Heart left ventricle (tissue), 16 donors: ENCODE results near the gene KIF18A. TPM values are rescaled to one million over a fixed set of nuclear protein-coding genes. Genes with fewer than 3 reads are reported as not detected.

ENCODE experiments used
- ATAC-seq, 4 donors: fragments of 200-7000 bp; cut with Tn5 transposase; one replicate each; pipeline ENCODE4 v1.9.1; 2020 to 2022; ENCODE audit warnings: moderate library complexity in 4 of 4, mild to moderate bottlenecking in 3 of 4, moderate number of reproducible peaks in 1 of 4
- DNase-seq, 5 donors: peaks; one replicate each; pipeline ENCODE4 v3.0.0-alpha.2; 2020
- H3K27ac ChIP-seq, 12 donors: fragments of 200-600 bp; sonication (generic) in 4 of 12; one replicate each; pipeline versions ENCODE4 v1.5.0 to v1.8.0; 2016 to 2022; ENCODE audit warnings: mild to moderate bottlenecking in 2 of 12
- H3K27me3 ChIP-seq, 9 donors: fragments of 200-600 bp; sonication (generic) in 2 of 9; one replicate each; pipeline versions ENCODE4 v1.5.1 to v1.8.0; 2016 to 2022; ENCODE audit warnings: mild to moderate bottlenecking in 3 of 9
- H3K36me3 ChIP-seq, 9 donors: fragments of 200-600 bp; sonication (generic) in 2 of 9; one replicate each; pipeline versions ENCODE4 v1.5.0 to v1.8.0; 2018 to 2022; ENCODE audit warnings: mild to moderate bottlenecking in 2 of 9
- H3K4me1 ChIP-seq, 12 donors: fragments of 200-600 bp; sonication (generic) in 4 of 12; one replicate each; pipeline versions ENCODE4 v1.5.0 to v1.8.0; 2016 to 2022; ENCODE audit warnings: mild to moderate bottlenecking in 3 of 12
- H3K4me3 ChIP-seq, 12 donors: fragments of 200-600 bp; sonication (generic) in 4 of 12; one replicate each; pipeline versions ENCODE4 v1.5.0 to v1.8.0; 2017 to 2022; ENCODE audit warnings: mild to moderate bottlenecking in 9 of 12, moderate library complexity in 4 of 12
- H3K9me3 ChIP-seq, 12 donors: fragments of 200-600 bp; sonication (generic) in 4 of 12; one replicate each; pipeline versions ENCODE4 v1.5.0 to v1.8.0; 2016 to 2022; ENCODE audit warnings: mild to moderate bottlenecking in 1 of 12
- POLR2A ChIP-seq, 2 donors: fragments of 450-650 bp; IDR thresholded peaks; one replicate each; pipeline ENCODE4 v1.6.1; 2017; ENCODE audit warnings: antibody characterized with exemption in 2 of 2, mild to moderate bottlenecking in 2 of 2, moderate library complexity in 2 of 2
- WGBS, 4 donors: extraction: QIAGEN DNeasy Blood & Tissue Kit in 2 of 4; methylation state at CpG; one replicate each; pipeline versions ENCODE4 v1.1.5 to v1.1.7; 2013 to 2018; 5-methylcytosine and 5-hydroxymethylcytosine counted together
- intact Hi-C, 10 donors: fragments of 100-400 bp; cut with DNase I; formaldehyde crosslinking; loops; one replicate each; pipeline versions ENCODE4 v1.11.1 to v1.14.2; 2022
- polyA plus RNA-seq, 2 donors: library from polyadenylated mRNA; stranded (reverse); fragments of 200-250 nt; gene quantifications; one replicate each; pipeline ENCODE4 v1.2.3, GENCODE V29; 2013
- total RNA-seq, 9 donors: library from RNA; depleted of rRNA in 2 of 9; stranded (reverse); fragments of >200 nt in 2 of 9; fragmentation: NEBNext Ultra II Directional in 3 of 9; extraction: Animal tissue kit (Norgen Biotek cat#: 25700) in 3 of 9; gene quantifications; one replicate each; pipeline versions ENCODE4 v1.1.0 to v1.2.4, GENCODE V29; 2016 to 2023
- TF ChIP-seq, protein P1 (sequence below), 12 donors: fragments of 200-600 bp; sonication (generic) in 4 of 12; IDR thresholded peaks; one replicate each; pipeline versions ENCODE4 v1.5.0 to v1.8.0; 2018 to 2022; ENCODE audit warnings: antibody characterized with exemption in 12 of 12, mild to moderate bottlenecking in 5 of 12
- donor health status: ischemic (EF 13 %, LVEDD 7.1; RV severe dilation, severe dysfunction).
- donor health status: healthy with polysubstance abuse.
- donor health status: DM: no; HTN: yes; CAD: no.
- donor health status: DM: no; HTN: no; CAD: no.
- donor health status: ischemic (EF 25% LVEDD 6.9; RV normal size, moderate dysfunction).
- donor health status: ischemic (EF 25% LVEDD 5.7; RV mildly dilated, moderate dysfunction).
- donor health status: healthy.
- donor health status: DM: yes; HTN: yes; CAD: no.
- donor health status: ischemic (EF 35%, LVEDD 5.7; RV mildly dilated, moderate dysfunction).
- donor health status: nonischemic (EF 11% LVEDD 7.7; RV severe dilation, severe dysfunction).
- donor health status: DM: yes; HTN: yes; CAD: no.
- donor health status: PGD.
- donor health status: ischemic (EF 29% LVEDD 5.4; RV normal size, mild dysfunction).
- donor health status: nonischemic (EF 23%, LVEDD 6.1; RV moderate dilation, normal function).

KIF18A gene
- total and polyA plus RNA-seq, 11 donors = 0.10 to 1.7 (median 0.27) TPM; not detected in 4

DNA sequence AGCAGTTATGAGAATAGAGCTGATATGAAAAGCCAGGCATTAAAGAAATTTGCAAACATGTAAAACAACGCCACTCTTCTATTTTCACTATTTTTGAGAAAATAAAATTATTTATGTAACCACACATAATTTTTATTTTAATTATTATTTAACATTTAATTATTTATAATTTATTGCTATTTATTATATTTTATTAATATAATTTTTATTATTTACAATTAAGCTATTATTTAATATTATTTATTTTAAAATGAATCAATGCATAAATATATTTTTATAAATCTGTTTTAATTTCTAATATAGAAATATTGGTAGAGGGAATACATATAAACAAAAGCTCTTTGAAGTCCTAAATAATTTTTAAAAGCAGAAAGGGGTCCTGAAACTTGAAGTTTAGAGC lies 36.7 kb downstream of the KIF18A start:
- Histone ChIP-seq H3K4me3 (no peak overlapping the region), H3K27ac (no peak overlapping the region), H3K4me1 (peaks cover 0 to 4% (median 0%) of the 10 kb centered on the region in 12 donors), H3K27me3 (no peaks in the 10 kb centered on the region), H3K9me3 (no peaks in the 10 kb centered on the region), H3K36me3 (no peaks in the 10 kb centered on the region)
- no peak for TF ChIP-seq POLR2A (IDR thresholded peaks at IDR 0.05)
- TF ChIP-seq, protein P1, sequence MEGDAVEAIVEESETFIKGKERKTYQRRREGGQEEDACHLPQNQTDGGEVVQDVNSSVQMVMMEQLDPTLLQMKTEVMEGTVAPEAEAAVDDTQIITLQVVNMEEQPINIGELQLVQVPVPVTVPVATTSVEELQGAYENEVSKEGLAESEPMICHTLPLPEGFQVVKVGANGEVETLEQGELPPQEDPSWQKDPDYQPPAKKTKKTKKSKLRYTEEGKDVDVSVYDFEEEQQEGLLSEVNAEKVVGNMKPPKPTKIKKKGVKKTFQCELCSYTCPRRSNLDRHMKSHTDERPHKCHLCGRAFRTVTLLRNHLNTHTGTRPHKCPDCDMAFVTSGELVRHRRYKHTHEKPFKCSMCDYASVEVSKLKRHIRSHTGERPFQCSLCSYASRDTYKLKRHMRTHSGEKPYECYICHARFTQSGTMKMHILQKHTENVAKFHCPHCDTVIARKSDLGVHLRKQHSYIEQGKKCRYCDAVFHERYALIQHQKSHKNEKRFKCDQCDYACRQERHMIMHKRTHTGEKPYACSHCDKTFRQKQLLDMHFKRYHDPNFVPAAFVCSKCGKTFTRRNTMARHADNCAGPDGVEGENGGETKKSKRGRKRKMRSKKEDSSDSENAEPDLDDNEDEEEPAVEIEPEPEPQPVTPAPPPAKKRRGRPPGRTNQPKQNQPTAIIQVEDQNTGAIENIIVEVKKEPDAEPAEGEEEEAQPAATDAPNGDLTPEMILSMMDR (IDR thresholded peaks at IDR 0.05) = no peak
- intact Hi-C loops = no loop called here
- WGBS, 4 donors = 97 to 99% (median 98%) methylated on average over 1 of the region's 1 CpG
- no peak for ATAC-seq
- DNase-seq = no peak

DNA sequence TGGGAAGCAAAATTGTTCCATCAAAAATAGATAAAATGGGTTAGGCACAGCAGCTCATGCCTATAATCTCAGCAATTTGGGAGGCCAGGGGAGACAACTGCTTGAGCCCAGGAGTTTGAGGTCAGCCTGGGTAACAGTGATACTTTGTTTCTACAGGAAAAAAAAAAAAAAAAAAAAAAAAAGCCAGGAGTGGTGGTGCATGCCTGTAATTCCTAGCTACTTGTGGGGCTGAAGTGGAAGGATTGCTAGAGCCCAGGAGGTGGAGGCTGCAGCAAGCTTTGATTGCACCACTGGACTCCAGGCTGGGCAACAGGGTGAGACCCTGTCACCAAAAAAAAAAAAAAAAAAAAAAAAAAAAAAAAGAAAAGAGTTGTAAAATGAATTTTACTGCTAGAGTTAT lies 49.6 kb downstream of the KIF18A start:
- no peaks in the 10 kb centered on the region for H3K27me3 ChIP-seq
- H3K4me3 ChIP-seq = no peak overlapping the region
- no peak for TF ChIP-seq POLR2A (IDR thresholded peaks at IDR 0.05)
- TF ChIP-seq, protein P1 (IDR thresholded peaks at IDR 0.05) = no peak
- DNase-seq (no peak), ATAC-seq (no peak)
- intact Hi-C loops = no loop called here
- H3K36me3 ChIP-seq = no peaks in the 10 kb centered on the region
- no peaks in the 10 kb centered on the region for H3K4me1 ChIP-seq
- no peak overlapping the region for H3K27ac ChIP-seq
- H3K9me3 ChIP-seq = no peaks in the 10 kb centered on the region

- intact Hi-C loops = no loop called here
- no peak for ATAC-seq
- Histone ChIP-seq H3K9me3 (no peaks in the 10 kb centered on the region), H3K36me3 (no peaks in the 10 kb centered on the region), H3K4me3 (no peak overlapping the region), H3K27ac (no peak overlapping the region), H3K4me1 (no peaks in the 10 kb centered on the region), H3K27me3 (no peaks in the 10 kb centered on the region)
- DNase-seq = no peak
- no peak for TF ChIP-seq POLR2A (IDR thresholded peaks at IDR 0.05)
- TF ChIP-seq, protein P1 (IDR thresholded peaks at IDR 0.05) = no peak
- 95 to 99% (median 96%) methylated on average over 2 of the region's 2 CpGs for WGBS, 4 donors
Measured at GRCh38 chr11:28054821-28055220, 53.1 kb downstream of the KIF18A start.

GRCh38 chr11:28049338-28050216 lies 58.4 kb downstream of the KIF18A start:
- ATAC-seq (no peak), DNase-seq (no peak)
- peaks cover 0 to 3% (median 0%) of the 10 kb centered on the region in 12 donors for H3K9me3 ChIP-seq
- no peaks in the 10 kb centered on the region for H3K4me1 ChIP-seq
- TF ChIP-seq, protein P1 (IDR thresholded peaks at IDR 0.05) = no peak
- TF ChIP-seq POLR2A (IDR thresholded peaks at IDR 0.05) = no peak
- H3K36me3 ChIP-seq = no peaks in the 10 kb centered on the region
- intact Hi-C loops = no loop called here
- WGBS, 4 donors = 78 to 84% (median 82%) methylated on average over 5 of the region's 5 CpGs
- H3K27me3 ChIP-seq = no peaks in the 10 kb centered on the region
- H3K4me3 ChIP-seq = no peak overlapping the region
- H3K27ac ChIP-seq = no peak overlapping the region
